Stimulated activated CD4-positive, alpha-beta T cell treated with anti-CD3 and anti-CD28 coated beads, Interleukin-15, amount 100 ng/mL, for 48 hours (primary cell): ENCODE measurements around the gene SLC35G2.
A peak's percentile ranks its signal among the peaks of the same experiment; 100 is the strongest.
"Not testable (repeated sequence)": the region's sequence is repeated elsewhere in the genome, so short reads cannot be mapped to it uniquely, and the experiment has no call there.

Experiments used
- DNase-seq, 2 donors: peaks; one replicate each; pipeline ENCODE4 v3.0.0-alpha.2; 2020; ENCODE audit warnings: low read depth in 2 of 2

The SLC35G2 gene

DNA sequence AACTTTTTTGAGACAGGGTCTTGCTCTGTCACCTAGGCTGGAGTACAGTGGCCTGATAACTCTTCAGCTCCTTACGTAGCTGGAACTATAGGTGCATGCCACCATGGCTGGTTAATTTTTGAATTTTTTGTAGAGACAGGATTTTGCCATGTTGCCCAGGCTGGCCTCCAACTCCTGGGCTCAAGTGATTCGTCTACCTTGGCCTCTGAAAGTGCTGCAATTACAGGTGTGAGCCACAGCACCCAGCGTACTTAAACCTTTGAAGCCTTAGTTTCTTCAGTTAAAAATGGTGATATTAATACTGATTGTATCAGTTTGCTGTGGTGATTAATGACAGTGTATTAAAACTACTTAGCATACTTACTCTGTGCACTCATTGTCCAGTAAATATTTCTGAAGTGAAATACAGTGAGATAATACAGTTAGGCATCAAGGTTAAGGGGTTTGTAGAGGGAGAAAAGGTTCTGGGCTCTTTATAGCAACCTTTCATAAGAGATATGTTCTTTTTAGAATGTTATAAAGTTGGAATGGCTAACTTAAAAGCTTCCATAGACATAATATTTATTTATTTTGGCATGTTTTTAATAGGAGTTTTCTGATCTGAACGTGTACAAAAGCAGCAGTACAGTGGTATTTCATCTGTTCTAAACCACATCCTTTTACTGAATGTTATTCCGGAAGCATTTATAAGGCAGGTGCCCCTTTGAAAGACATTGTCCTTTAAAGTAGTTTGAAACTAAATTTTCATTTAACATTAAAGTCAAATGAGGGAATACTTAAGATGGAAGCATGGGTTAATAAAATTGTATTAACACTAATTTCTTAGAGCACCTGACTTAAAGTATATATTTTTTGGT is 66.7 kb downstream of the SLC35G2 start:
- no peak for DNase-seq

DNA sequence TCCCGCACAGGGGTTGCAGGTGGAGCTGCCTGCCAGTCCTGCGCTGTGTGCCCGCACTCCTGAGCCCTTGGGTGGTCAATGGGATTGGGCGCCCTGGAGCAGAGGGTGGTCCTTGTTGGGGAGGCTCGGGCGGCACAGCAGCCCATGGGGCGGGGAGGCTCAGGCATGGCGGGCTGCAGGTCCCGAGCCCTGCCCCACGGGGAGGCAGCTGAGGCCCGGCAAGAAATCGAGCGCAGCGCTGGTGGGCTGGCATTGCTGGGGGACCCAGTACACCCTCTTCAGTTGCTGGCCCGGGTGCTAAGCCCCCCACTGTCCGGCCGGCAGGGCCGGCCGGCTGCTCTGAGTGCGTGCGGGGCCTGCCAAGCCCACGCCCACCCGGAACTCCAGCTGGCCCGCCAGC is 71.0 kb downstream of the SLC35G2 start:
- no peak for DNase-seq

DNA sequence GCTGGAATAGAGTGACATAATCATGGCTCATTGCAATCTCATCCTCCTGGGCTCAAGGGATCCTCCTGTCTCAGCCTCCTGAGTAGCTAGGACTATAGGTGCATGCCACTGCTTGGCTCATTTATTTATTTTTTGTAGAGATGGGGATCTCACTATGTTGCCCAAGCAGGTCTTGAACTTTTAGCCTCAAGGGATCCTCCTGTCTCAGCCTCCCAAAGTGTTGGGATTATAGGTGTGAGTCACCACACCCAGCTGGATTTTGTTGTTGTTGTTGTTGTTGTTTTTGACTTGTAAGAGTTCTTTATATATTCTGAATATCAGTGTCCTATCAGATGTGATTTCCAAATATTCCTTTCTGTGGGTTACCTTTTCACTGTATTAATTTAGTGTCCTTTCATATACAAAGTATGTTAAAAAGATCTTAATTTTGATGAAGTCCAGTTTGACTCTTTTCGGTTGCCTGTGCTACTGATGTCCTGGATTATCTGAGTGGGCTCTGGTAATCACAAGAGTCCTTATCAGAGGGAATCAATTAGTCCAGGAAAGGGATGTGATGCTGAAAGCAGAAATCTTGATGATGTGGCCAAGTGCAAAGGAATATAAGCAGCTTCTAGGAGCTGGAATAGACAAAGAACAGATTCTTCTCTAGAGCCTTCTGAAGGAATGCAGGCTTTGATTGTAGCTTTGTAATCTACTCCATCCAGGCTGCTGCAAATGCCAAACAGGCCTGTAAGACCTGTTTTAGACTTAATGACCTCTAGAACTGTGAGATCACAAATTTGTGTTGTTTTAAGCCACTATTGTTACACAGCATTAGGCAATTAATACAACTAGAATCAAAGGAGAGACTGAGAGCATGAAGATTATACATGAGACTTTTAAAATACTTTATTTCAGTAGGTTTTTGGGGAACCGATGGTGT is 73.3 kb downstream of the SLC35G2 start:
- DNase-seq, result no peak

DNA sequence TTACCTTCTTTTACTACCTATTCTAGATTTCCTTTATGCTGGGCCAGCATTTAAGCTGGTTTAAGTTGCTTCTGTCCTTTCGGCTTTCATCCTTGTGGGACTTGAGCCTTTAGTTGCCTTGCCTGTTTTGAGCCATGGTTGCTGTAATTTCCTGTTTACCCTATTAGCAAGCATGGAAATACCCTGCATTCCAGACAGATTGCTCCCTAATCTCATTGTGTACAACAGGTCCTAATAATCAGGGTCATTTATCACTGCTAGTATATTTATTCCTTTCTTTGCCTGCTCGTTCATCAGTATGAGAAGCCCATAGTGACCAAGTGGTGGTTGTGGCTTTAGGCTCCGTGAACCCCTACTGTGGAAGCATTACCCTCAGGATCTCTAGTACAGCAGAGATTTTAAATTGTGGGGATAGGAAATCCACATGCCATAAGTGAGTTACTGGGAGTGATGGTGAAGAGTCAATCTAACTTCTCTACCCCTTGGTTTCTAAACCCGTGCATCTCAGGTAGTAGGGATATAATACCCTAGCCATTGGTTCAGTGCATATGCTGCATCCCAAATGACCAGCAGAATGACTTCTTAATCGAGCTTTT is 75.0 kb downstream of the SLC35G2 start:
- no peak for DNase-seq

DNA sequence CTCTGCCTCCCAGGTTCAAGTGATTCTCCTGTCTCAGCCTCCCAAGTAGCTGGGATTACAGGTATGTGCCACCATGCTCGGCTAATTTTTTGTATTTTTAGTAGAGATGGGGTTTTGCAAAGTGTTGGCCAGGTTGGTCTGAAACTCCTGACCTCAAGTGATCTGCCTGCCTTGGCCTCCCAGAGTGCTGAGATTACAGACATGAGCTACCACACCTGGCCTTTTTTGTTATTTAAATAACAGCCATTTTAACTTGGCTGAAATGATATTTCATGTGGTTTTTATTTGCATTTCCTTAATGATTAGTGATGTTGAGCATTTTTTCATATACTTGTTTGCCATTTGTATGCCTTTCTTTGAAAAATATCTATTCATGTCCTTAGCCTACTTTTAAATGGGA is 78.2 kb downstream of the SLC35G2 start:
- not testable (repeated sequence) for DNase-seq

DNA sequence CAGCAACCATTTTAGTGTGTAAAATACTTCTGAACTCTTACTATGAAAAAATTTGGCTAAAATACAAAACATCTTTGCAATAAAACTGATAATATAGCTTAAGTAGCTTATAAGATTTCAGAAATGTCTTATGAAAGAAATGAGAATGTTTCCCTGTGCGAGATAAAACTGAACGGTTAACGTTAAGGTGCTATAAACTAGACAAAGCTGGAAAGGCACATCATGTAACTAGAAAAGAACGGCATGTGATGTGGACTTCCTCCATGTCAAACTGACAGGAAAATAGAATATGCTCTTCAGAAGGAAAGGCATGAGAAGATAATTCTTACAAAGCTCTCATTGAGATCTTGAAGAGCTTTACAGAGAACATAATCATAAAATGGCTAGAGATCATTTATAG is 79.6 kb downstream of the SLC35G2 start:
- DNase-seq, result no peak

DNA sequence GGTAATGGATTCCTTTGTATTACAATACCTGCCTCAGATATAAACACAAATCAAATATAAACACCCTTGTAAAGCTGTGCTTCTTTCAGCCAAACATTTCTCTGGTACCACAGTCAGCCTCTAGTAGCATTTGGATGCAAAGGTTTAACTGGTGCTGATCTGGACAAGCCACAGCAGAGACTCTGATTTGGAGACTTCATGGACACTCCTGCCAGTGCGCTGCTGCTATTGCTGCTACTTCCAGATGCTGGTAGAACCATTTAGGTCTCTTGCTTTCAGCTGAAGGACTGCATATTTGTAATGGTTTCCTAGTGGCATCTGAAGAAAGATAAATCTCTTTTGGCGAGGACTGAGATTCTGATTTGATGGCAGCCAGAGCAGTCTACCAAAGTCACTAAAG is 80.0 kb downstream of the SLC35G2 start:
- no peak for DNase-seq

DNA sequence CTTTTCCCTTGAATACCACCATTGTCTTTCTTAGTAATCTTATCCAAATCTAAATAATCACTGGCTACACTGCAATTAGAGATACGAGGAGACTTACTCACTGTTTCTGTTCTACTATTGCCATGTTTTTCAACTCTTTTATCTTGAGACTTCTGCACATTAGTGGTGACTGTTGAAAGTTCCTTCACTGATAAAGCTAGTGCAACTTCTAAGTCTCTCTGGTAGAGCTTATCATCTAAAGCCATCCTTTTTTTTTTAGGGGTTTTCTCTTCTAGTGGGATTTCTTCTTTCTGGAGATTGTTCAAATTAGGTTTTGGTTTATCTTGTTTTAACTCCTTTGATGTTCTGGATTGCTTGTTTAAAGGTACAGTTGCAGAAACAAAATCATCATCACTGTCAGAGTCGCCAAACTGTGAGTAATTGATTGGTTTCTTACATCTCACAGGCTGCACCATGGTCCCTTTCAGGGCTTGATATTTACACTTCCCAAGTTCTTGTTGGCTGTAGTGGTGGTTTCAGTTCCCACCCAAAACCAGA is 80.8 kb downstream of the SLC35G2 start:
- DNase-seq, result peak in 1 of 2 donors; percentile 1

DNA sequence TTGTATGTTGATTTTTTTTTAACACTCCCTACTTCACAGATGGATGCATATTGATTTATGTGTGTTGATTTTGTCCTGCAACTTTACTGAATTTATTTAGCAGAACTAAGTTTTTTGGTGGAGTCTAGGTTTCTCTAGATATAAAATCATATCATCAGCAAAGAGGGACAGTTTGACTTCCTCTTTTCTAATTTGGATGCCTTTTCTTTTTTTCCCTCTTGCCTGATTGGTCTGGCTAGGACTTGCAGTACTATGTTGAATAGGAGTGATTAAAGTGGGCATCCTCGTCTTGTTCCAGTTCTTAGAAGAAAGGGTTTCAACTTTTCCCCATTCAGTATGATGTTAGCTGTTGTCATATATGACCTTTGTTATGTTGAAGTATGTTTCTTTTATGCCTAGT is 81.8 kb downstream of the SLC35G2 start:
- DNase-seq, result not testable (repeated sequence)

DNA sequence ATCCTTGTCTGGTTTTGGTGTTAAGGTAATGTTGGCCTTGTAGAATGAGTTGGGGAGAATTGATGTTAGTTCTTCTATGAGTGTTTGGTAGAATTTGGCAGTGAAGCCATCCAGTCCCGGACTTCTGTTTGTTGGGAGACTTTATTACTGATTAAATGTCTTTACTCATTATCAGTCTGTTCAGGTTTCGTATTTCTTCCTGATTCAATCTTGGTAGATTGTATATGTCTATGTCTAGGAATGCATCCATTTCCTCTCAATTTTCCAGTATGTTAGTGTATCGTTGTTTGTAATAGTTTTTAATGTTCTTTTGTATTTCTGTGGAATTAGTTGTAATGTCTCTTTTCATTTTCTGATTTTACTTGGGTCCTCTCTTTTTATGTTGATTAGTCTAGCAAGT is 82.5 kb downstream of the SLC35G2 start:
- DNase-seq, result no peak

DNA sequence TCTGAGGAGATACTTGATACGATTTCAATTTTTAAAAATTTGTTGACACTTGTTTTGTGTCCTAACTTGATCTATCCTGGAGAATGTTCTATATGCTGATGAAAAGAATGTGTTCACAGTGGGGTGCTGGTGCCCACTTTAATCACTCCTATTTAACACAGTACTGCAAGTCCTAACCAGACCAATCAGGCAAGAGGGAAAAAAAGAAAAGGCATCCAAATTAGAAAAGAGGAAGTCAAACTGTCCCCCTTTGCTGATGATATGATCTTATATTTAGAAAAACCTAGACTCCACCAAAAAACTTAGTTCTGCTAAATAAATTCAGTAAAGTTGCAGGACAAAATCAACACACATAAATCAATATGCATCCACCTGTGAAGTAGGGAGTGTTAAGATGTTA is 83.6 kb downstream of the SLC35G2 start:
- DNase-seq, result not testable (repeated sequence)

DNA sequence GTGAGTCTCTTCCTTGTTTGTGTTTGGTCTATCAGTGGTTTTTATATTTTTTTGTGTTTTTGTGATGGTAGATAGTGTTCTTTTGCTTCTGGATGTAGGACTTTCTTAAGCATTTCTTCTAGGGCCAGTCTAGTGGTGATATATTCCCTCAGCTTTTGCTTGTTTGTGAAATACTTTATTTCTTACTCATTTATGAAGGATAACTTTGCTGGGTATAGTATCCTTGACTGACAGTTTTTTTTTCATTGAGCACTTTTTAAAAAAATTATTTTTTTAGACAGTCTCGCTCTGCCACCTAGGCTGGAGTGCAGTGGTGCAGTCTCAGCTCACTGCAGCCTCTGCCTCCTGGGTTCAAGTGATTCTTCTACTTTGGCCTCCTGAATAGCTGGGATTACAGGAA is 85.0 kb downstream of the SLC35G2 start:
- DNase-seq, result no peak

DNA sequence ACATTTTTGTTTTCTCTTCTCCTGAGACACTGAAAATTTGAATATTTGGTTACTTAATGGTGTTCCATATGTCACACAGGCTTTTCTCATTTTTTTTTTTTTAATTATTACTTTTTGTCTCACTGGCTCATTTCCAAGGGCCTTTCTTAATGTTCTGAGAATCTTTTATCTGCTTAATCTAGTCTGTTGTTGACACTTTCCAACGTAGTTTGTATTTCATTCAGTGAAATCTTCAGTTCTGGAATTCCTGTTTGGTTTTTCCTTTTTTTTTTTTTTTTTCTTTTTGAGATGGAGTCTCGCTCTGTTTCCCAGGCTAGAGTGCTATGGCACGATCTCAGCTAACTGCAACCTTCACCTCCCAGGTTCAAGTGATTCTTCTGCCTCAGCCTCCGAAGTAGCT is 85.8 kb downstream of the SLC35G2 start:
- DNase-seq, result no peak
